Measurements from ENCODE around the gene SIGLEC14.
"Not testable (repeated sequence)": the region's sequence is repeated elsewhere in the genome, so short reads cannot be mapped to it uniquely, and the experiment has no call there.

Gene SIGLEC14

DNA sequence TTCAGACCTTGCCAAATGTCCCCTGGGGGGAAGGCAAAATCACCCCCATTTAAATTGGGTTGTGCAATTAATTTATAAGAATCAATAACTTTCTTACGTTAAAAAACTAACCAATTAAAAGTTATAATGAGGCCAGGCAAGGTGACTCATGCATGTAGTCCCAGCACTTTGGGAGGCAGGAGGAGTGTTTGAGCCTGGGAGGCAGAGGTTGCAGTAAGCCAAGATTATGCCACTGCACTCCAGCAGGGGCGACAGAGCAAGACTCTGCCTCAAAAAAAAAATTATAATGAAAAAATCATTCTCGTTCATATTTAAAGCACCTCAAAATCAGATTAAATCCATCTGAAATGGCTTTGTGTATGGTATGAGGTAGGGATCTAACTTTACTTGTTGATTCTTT is 18.4 kb upstream of the SIGLEC14 start:
- no peak for DNase-seq

DNA sequence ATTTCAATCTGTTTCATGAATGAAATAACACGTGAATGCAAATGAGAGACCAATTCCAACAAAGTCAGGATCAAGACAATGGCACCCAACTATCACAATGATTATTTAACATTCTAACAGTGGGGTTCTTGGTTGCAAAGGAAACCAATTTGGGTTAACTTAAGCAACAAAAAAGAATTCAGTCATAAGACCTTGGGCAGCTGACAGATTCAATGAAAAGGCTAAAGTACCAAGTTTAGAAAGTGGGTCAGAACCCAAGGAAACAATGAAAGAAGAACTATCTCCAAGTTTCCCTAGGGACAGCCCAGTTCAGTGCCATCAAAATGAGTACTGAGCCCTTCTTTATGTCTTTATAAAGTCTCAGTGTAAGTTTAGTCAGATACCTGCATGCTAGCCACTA is 17.5 kb upstream of the SIGLEC14 start:
- no peak for DNase-seq

DNA sequence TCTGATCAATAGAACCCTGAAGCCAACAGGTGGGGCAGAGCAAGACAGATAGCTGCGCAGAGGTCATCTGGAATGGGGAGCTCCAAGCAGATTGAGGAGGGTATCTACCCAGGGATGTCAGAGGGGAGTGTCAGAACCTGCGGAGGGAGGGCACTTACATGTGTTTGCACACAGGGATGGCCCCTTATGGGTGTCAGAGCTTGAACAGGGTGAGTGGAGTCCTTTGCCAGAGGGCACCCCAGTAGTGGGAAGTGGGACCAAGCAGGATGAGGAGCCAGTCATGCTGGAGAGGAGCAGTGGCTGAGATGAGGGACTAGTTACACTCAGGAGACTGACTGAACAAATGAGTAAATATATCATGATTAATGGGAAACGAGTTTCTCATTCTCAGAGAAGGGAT is 17.0 kb upstream of the SIGLEC14 start:
- DNase-seq, result no peak

DNA sequence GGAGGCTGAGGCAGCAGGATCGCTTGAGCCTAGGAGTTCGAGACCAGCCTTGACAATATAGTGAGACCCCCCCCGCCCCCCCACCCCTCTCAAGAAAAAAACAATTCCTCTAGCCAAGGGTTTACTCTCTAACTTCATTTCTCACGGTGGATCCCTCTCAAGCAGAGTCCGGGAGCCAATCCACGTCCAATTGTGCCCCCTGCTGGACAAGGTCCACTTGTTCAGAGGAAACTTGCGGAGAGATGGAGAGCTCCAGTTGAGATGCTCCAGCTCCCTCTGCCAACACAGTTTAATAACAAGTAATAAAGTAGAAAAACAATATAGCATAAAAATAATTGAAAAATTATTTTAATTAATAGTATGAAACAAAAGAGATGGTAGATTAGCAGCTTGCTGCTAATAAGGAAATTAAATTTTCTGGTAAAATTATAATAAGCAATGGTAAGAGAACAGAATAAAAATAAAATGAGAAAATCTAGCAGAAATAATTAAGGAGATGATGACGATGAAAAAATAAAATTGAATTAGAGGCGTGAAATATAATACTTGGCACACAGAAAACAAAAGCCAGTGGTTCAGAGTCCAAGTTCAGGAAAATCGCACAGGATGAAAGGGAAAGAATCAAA is 14.5 kb upstream of the SIGLEC14 start:
- DNase-seq, result peak; percentile 81

DNA sequence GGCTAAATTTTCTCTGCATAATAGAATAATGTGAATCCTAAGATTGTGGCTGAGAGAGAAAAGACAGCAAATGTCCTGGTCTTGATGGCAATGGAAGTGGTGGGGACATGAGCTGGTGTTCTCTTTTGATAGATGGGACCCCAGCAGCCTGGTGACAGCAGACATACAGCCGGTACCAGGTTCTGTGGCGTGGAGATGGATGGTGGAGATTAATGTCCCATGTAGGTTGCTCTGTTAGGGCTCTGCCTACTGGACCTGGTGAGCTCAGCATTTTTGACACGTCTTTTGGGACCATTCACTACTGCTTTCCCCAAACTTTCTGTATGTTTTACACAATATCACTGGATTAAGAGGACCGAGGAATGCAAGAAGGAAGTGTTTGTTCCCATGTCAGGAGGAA is 8.2 kb upstream of the SIGLEC14 start:
- no peak for DNase-seq

DNA sequence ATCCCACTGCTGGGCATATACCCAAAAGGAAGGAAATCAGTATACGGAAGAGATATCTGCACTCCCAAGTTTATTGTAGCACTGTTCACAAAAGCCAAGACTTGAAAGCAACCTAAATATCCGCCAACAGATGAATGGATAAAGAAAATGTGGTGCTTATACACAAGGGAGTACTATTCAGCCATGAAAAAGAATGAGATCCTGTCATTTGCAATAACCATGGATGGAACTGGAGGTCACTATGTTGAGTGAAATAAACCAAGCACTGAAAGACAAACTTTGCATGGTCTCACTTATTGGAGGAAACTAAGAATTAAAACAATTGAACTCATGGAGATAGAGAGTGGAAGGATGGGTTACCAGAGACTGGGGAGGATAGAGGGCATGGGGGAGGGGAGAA is 6.5 kb upstream of the SIGLEC14 start:
- DNase-seq, result no peak

DNA sequence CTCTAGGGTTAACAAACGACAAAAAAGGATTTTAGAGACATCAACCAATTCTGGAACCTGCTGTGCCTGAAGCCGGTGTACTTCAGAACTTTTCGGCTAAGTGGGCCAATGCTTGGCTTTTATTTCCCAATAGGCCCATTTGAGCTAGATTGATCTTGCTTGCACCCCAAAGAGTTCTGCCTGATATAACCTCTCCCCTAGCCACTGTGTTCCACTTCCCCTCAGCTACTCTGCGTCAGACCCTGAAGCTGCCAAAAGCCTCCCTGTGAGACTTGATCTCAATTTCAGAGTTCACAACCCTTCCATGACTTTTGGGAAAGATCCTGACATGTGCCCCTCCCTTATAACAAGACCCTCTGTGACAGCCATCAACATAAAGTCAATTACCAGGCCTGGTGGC is 5.6 kb upstream of the SIGLEC14 start:
- no peak for DNase-seq

DNA sequence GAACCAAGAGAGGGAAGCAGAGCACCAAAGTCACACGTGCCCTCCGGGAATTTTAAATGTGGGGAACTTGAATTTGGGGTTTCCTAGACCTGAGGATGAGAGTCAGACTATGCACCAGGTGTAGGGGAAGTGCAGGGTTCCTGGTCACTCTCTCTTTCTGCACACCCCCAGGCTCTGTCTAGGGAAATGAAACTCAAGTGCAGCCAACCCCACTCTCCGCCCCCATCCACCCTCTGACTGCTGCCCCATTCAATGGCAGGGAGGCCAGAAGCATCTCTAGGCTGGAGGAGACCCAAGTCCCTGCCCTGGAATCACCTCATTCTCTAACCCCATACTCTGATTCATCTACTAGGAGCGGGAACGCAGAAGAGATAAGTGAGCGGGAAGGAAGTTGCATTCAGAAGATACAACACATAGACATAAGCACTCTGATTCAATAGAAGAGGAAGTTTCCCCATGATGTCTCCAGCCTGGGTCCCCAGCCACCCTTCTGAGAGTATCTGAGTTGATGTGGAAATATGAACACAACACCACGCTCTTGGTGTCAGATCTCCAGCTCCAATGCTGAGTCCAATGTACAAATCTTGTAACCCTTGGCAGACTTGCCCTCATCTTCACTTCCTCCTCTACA is 4.7 kb upstream of the SIGLEC14 start:
- no peak for DNase-seq

DNA sequence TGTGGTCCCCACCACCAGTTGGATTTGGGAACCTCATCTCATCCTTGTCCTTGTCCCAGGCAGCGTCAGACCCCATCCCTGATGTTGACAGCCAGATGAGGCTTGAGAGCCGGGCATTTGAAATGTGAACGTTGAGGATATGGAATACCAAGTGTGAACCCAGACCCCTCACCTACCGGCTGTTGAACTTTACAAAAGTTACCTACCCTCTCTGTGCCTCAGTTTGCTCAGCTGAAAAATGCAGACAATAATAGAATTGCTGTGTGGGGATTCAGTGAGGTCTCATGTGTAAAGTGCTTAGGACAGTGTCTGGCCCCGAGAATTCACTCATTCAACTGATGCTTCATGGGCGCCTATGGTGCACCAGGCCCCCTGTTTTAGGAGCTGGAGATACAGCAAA is 693 bp upstream of the SIGLEC14 start:
- DNase-seq, result no peak

DNA sequence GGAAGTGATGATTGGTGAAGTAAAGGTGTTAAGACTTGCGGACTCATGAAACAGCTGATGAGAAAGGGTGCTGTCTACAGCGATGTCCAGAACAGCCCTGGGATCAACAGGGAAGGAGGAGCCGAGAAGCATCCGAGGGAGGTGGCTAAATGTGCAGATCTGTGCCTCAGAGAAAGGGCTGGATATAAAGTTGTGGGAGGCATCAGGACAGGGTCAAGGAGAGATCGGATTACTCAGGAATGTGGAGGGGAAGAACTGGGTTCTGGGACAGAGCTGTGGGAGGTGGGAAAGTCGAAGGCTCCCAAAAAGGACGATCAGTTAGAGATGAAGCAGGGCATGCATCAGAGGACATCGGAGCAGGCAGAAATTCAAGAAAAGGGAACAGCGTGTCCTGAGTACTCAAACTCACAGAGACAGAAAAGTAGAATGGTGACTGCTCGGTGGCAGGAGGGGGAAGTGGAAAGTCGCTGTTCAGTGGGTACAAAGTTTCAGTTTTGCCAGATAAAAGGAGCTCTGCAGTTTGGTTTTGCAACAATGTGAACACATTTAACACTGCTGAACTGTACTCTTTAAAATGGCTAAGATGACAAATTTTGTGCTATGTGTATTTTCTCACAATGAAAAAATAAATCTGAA is 1.9 kb downstream of the SIGLEC14 start:
- DNase-seq, result no peak

DNA sequence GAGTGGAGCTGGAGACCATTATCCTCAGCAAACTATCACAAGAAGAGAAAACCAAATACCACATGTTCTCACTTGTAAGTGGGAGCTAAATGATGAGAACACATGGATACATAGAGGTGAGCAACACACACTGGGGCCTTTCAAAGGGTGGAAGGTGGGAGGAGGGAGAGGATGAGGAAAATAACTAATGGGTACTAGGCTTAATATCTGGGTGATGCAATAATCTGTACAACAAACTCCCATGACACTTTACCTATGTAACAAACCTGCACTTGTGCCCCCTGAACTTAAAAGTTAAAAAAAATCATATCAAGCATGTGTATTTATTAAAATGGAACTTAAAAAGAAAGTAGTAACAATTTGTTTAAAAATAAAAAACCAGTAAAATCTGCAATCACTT is 5.0 kb downstream of the SIGLEC14 start:
- DNase-seq, result no peak

DNA sequence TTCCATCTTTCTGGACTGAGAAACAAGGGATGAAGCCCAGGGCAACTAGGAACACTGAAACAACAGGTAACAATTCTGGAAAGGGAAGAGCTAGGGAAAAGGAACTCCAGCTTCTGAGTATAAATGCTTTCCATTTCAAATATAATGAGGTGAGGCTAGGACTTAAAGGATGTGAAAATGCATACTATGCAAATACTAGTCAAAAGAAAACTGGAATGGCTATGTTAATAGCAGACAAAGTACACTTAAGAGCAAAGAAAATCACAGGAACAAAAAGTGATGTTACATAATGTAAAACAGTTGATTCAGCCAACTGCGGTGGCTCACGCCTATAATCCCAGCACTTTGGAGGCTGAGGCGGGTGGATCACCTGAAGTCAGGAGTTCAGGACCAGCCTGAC is 6.2 kb downstream of the SIGLEC14 start:
- DNase-seq, result no peak

DNA sequence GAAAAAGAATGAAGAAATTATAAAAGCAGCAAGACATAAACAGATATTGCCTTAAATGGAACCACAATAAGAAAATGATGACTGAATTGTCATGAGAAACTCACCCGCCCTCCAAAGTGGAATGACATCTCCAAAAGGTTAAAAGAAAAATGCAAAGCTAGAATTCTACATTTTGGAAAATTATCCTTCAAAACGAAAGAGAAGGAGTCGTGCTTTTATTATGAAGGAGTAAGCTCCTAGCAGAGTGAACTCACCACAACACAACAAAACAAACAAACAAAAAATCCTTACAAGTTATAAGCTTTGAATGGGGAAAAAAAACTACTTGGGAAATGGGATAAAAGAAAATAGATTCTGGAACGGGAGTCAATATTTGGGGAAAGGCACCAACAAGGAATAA is 6.7 kb downstream of the SIGLEC14 start:
- DNase-seq, result no peak

DNA sequence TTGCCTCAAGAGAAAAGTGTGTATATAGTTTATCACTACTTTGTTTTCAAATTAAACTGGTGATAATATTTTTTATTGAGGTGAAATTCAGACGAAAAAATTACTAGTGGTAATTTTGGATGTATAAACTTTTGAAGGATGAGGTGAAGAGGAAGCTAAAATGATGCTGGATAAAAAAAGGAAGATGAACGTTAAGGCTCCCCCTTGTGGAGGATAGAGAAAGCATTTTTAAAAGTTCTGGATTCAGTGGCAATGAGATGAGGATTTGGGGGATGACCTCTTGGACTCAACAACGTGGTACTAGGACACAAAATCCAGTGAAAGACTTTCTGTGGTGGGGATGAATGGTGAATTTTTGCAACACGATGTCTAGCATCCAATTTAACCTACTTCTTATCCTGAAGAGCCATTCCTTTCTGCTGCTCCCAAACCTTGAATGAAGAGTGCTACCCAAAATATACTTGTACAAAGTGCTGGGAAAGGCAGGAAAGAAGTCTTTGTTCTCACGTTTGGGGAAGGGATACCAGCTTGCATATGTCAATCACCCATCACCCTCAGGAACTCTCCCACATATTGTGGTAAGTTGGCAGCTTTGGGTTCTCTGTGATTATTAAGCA is 9.2 kb downstream of the SIGLEC14 start:
- no peak for DNase-seq

DNA sequence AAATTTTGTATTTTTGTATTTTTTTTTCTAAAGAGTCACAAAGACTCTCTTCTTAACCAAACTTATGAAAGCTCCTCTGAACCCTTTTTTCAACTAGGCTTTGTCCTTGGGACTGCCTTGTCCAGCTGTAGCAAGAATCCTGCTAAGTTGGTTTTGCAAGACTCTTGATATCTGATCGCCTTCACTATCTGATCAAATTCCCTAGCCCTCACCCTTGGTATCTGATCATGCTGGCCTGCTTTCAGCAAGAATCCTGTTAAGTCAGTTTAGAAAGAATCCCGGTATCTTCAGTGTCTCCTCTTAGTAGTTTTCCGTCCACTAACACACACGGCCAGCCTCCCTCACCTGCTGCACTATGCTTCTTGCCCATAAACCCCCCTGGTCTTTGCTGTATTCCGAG is 14.5 kb downstream of the SIGLEC14 start:
- DNase-seq, result no peak

DNA sequence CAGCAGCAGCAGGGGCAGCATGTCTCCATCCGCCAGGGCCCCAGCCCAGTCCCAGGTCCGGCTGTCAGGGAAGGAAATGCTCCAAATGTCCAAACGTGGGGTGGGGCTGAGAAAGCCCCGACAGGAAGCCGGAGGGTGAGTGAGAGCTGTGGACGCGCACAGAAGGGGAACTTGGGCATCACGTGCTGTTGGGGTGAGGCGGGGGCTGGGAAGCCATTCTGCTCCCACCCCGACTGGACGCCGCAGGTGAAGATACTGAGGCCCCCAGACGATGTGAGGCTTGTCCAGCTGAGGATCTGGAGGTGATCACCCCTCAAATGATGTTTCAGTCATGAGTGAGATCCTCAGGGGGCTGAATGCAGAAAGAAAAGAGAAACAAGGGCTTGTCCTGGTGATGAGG is 16.3 kb downstream of the SIGLEC14 start, which contains the start of gene SIGLEC5:
Gene SIGLEC5, minus strand, starts transcription at position 87 of the 400 bp plus-strand sequence. Its CDS starts 66 bp downstream, at position 21.
- not testable (repeated sequence) for DNase-seq

DNA sequence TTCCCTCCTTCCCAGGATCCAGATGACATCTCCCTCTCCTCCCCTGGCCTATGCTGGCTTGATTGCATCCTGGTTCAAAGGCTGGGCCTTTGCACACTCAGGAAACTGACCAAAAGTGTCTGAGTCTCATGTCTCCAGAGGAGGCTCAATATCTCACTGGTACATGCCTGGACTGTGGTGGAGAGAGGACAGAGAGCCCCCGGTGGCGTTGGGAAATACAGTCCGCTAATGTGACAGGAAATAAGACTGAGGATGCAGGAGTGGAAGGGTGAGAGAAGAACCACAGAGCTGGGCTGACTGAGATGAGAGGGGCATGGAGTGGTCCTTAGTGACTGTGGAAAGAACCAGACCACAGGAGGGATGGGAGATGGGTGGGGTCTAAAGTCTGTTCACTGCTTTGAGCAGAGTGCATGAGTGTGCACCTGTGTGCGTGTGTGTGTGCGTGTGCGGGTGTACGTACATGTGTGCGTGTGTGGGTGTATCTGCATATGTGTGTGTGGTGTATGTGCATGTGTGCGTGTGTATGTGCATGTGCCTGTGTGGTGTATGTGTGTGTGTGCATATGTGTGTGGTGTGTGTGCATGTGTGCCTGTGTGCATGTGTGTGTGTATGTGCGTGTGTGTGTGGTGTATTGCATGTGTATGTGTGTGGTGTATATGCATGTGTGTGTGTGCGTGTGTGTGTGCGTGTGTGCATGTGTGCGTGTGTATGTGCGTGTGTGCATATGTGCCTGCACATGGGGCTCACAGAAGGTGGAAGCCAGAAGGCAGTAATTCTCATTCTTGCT is 18.3 kb downstream of the SIGLEC14 start:
- no peak for DNase-seq

DNA sequence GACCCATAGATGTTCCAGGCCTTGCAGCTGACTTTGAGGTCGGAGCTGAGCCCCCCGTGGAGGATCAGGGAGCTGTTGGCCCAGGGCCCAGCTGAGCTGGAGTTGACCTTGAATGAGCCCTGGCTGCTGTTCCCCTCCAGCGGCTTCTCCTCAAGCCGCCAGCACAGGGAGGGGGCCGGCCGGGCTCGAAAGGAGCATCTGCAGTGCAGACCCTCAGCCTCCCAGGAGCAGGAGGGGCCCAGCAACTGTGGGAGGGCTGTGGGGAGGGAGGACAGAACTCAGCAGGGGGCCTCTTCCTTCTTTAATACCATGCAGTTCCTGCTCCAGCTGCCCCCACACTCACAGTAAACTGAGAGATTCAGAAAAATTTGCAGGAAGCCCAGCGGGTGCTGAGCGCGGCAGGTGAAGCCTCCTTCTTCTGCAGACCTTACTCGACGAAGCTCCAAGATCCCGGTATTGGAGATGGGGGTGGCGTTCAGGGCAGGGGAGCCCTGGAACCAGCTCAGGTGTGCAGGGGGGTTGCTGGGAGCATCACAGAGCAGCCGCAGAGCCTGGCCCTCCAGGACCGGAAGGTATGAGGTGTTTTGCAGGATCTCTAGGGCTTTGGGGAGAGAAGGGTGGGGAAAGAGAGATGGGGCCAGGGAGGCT is 19.0 kb downstream of the SIGLEC14 start:
- DNase-seq, result no peak

DNA sequence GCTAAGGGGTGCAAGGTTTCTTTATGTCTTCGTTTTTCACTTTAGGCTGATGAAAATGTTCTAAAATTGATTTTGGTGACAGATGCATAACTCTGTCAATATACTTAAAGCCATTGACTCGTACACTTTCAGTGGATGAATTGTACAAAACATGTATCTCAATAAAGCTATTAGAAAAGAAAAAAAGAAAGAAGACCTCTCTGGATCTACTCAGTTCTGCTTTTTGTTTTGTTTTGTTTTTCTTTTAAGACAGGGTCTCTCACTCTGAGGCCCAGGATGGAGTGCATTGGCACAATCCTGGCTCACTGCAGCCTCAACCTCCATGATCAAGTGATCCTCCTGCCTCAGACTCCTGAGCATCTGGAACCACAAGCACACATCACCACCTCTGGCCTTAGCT is 19.9 kb downstream of the SIGLEC14 start:
- DNase-seq, result no peak

DNA sequence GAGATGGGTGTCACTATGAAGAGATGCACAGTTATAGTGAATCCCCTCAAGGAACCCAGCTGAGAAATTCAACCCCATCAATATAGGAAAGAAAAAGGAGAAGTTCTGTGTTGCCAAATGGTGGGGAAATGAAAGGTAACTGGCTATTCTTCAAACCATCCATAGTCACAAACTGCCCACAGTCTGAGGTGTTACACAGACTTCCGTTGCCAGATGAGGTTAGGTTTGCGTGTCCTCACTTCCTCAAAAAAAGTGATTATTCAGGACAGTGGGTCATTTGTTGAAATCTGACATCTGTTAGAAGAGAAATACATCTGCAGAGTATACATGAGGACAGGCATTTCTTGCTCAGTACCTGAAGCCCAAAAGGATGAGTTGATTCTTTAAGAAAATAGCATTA is 25.4 kb downstream of the SIGLEC14 start:
- no peak for DNase-seq

DNA sequence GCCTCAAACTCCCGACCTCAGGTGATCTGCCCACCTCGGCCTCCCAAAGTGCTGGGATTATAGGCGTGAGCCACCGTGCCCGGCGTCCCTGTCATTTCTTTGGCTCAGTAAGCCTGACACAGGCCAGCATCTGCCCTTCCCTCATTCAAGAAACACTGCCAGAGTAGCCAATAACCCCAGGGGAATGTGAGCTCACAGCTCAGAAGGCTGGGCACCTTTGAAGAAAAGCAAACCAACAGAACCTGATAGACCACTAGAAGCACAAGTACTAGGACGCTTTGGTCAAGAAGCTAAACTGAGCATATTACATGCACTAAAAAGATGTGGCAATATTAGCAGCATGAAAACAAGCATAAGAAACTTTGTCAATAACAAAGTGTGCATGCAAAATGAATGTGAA is 30.6 kb downstream of the SIGLEC14 start:
- DNase-seq, result no peak

DNA sequence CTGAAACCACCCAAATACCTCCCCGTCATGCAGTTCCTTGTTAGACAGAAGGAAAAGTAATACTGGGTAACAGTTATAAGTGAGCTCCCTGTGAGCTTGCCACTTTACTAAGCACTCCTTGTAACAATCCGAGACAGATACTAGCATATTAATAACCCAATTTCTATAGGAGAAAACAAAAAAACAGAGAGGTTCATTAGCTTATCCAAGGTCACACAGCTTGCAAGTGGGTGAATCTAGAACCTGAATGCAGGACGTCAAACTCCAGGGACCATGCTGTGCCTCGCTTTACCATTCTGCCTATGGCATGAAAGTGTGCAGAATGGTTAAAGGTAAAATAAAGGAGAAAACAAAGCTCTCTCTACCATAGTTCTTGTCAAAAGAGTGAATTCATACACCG is 31.8 kb downstream of the SIGLEC14 start:
- no peak for DNase-seq

DNA sequence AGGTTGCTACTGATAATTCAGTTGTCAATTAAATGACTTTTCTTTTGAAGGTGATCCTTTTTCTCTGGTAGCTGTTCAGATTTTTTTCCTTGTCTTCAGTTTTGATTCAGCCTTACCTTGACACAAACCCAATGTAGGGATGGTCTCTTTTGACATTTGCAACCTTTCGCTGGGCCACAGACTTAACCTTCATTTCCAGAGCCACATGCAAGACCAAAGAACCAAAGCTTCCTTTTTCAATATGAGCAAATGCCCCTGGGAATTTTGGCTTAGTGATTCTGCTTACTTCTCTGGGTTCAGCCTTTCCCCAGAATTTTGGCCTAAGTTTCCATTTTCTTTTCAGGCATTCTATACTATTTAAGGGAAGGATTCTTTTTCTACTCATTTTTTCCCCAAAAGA is 36.0 kb downstream of the SIGLEC14 start:
- no peak for DNase-seq

Measured in NCI-H1436 (cell line).